Activated CD8-positive, alpha-beta T cell treated with anti-CD3 and anti-CD28 coated beads, Interleukin-2, amount 10 ng/mL, durations not matched to agents 7 days and 5 days (primary cell): ENCODE measurements around the gene CEMIP. TPM values are rescaled to one million over a fixed set of nuclear protein-coding genes. Genes with fewer than 3 reads are reported as not detected.

Experiments
- ATAC-seq: fragments of 150-1000 bp; cut with Tn5 transposase; one replicate; pipeline ENCODE4 v1.10.0; 2021; ENCODE audit warnings: moderate library complexity
- CTCF ChIA-PET: fragments of 350-600 bp; sonication (Branson Sonifier 250); formaldehyde crosslinking; loops from one replicate; lab custom pipeline; 2021; ENCODE audit warnings: antibody characterized with exemption; lab: Charles Lee
- POLR2A ChIA-PET: fragments of 350-600 bp; sonication (Branson Sonifier 250); formaldehyde crosslinking; loops from one replicate; lab custom pipeline; 2021; ENCODE audit warnings: antibody characterized with exemption; lab: Charles Lee
- DNase-seq: peaks from one replicate; pipeline ENCODE4 v3.0.0-alpha.2; 2020
- H3K27ac Mint-ChIP-seq: one replicate; pipeline ENCODE4 v1.8.0; 2021; ENCODE audit warnings: mild to moderate bottlenecking, mixed read lengths
- H3K27me3 Mint-ChIP-seq: one replicate; pipeline ENCODE4 v1.8.0; 2021; ENCODE audit warnings: low read depth, mixed read lengths
- H3K36me3 Mint-ChIP-seq: one replicate; pipeline ENCODE4 v1.8.0; 2021; ENCODE audit warnings: low read depth, mixed read lengths
- H3K4me1 Mint-ChIP-seq: one replicate; pipeline ENCODE4 v1.8.0; 2021; ENCODE audit warnings: low read depth, mixed read lengths
- H3K4me3 Mint-ChIP-seq: one replicate; pipeline ENCODE4 v1.8.0; 2021; ENCODE audit warnings: mild to moderate bottlenecking, mixed read lengths
- H3K9me3 Mint-ChIP-seq: one replicate; pipeline ENCODE4 v1.8.0; 2022; ENCODE audit warnings: mixed read lengths; ENCODE audit not compliant: insufficient read depth
- total RNA-seq, 2 experiments: library from RNA; stranded (reverse); gene quantifications; one replicate each; pipeline ENCODE4 v1.2.3, GENCODE V29; 2021

The CEMIP gene
- total RNA-seq, 2 experiments from 2014 or later: not detected

- no peaks in the 10 kb centered on the region for H3K36me3 Mint-ChIP-seq
- H3K27ac Mint-ChIP-seq: no peak overlapping the region
- no peak overlapping the region for H3K4me3 Mint-ChIP-seq
- peaks cover 10% of the 10 kb centered on the region for H3K27me3 Mint-ChIP-seq
- H3K4me1 Mint-ChIP-seq: no peaks in the 10 kb centered on the region
- ChIA-PET CTCF (interaction anchor here (1.4 kb wide), 1 partner anchor 9 kb away, joined by 3 read pairs; no protein-coding TSS in a partner anchor), POLR2A (no interaction called here)
- ATAC-seq (no peak), DNase-seq (no peak)
- H3K9me3 Mint-ChIP-seq: no peaks in the 10 kb centered on the region
Measured at GRCh38 chr15:80811781-80812315, 32.7 kb downstream of the CEMIP start.

GRCh38 chr15:80815106-80815505 lies 35.9 kb downstream of the CEMIP start:
- Mint-ChIP-seq H3K4me3 (no peak overlapping the region), H3K27me3 (peaks cover 10% of the 10 kb centered on the region), H3K9me3 (no peaks in the 10 kb centered on the region), H3K36me3 (no peaks in the 10 kb centered on the region), H3K4me1 (no peaks in the 10 kb centered on the region), H3K27ac (no peak overlapping the region)
- ATAC-seq (no peak), DNase-seq (no peak)
- CTCF ChIA-PET: no interaction called here
- POLR2A ChIA-PET: no interaction called here

- DNase-seq: no peak
- H3K4me1 Mint-ChIP-seq: no peaks in the 10 kb centered on the region
- no peak overlapping the region for H3K4me3 Mint-ChIP-seq
- no peak overlapping the region for H3K27ac Mint-ChIP-seq
- H3K36me3 Mint-ChIP-seq: no peaks in the 10 kb centered on the region
- no peaks in the 10 kb centered on the region for H3K9me3 Mint-ChIP-seq
- ChIA-PET CTCF (no interaction called here), POLR2A (no interaction called here)
- no peak for ATAC-seq
- H3K27me3 Mint-ChIP-seq: peaks cover 9% of the 10 kb centered on the region
Measured at GRCh38 chr15:80816049-80816653, 37.0 kb downstream of the CEMIP start.

DNA sequence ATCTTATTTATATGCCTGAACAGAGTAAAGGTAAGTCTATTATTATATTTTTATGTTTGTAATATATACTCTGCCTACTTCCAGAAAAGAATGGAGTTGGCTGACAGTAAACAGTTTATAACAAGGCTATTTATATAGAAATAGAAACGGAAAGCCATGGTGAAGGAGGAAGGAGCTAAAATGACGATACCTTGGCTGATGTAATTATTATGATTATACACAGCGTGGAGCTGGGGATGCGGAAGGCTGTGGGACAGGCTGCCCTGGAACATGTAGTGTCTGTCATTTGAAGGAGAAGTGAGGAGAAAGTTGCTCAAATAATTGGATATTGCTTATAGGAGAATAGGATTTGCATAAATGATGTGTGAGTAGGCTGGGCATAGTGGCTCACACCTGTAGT lies 37.8 kb downstream of the CEMIP start:
- ChIA-PET CTCF (no interaction called here), POLR2A (no interaction called here)
- no peaks in the 10 kb centered on the region for H3K36me3 Mint-ChIP-seq
- H3K9me3 Mint-ChIP-seq: no peaks in the 10 kb centered on the region
- ATAC-seq (no peak), DNase-seq (no peak)
- H3K4me1 Mint-ChIP-seq: no peaks in the 10 kb centered on the region
- no peak overlapping the region for H3K4me3 Mint-ChIP-seq
- no peak overlapping the region for H3K27ac Mint-ChIP-seq
- peaks cover 12% of the 10 kb centered on the region for H3K27me3 Mint-ChIP-seq

DNA sequence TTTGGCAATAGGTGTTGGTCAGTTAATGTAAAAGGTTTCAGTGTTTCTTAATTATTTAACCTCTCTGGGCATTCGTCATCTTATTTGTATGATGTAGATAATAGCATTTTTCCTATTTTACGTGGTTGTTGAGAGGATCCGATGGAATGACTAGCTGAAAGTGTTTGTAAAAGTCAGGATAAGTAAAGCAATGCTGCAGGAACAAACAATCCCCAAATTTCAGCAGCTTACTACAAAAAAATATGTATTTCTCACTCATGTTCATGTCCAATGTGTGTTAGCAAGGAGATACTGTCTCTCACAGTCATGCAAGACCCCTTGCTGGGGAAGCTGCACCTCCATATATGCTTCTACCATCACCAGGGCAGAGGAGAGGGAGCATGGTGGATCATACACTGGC lies 38.7 kb downstream of the CEMIP start:
- H3K4me1 Mint-ChIP-seq: no peaks in the 10 kb centered on the region
- ATAC-seq (no peak), DNase-seq (no peak)
- peaks cover 12% of the 10 kb centered on the region for H3K27me3 Mint-ChIP-seq
- ChIA-PET CTCF (no interaction called here), POLR2A (interaction anchor here (0.6 to 0.8 kb wide), 2 partner anchors 120 to 1453 kb away, joined by 3 read pairs; no protein-coding TSS in a partner anchor)
- no peak overlapping the region for H3K27ac Mint-ChIP-seq
- H3K9me3 Mint-ChIP-seq: no peaks in the 10 kb centered on the region
- H3K4me3 Mint-ChIP-seq: no peak overlapping the region
- H3K36me3 Mint-ChIP-seq: no peaks in the 10 kb centered on the region

DNA sequence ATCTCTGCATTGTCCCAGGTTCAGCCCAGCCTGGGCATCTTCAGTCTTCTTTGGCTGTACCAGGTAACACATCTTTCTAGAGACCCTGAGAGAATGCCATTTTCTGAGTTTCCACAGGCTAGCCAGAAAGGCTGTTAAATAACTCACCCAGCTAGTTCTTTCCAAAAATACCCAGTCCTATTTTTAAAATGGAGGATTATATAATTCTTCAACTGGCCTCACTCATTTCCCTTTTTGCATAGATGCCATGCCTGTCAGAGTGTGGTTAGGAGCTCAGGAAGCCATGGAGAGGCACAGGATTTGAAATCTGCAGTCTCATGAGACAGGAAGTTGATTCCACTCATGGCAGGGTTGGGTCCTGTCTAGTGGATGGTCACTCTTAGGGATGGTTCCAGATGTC lies 39.8 kb downstream of the CEMIP start:
- no peaks in the 10 kb centered on the region for H3K9me3 Mint-ChIP-seq
- H3K36me3 Mint-ChIP-seq: no peaks in the 10 kb centered on the region
- H3K27ac Mint-ChIP-seq: no peak overlapping the region
- ATAC-seq (no peak), DNase-seq (no peak)
- H3K4me3 Mint-ChIP-seq: no peak overlapping the region
- POLR2A ChIA-PET: no interaction called here
- CTCF ChIA-PET: interaction anchor here (1.0 kb wide), 1 partner anchor 18 kb away, joined by 3 read pairs; no protein-coding TSS in a partner anchor
- H3K4me1 Mint-ChIP-seq: no peaks in the 10 kb centered on the region
- peaks cover 10% of the 10 kb centered on the region for H3K27me3 Mint-ChIP-seq

DNA sequence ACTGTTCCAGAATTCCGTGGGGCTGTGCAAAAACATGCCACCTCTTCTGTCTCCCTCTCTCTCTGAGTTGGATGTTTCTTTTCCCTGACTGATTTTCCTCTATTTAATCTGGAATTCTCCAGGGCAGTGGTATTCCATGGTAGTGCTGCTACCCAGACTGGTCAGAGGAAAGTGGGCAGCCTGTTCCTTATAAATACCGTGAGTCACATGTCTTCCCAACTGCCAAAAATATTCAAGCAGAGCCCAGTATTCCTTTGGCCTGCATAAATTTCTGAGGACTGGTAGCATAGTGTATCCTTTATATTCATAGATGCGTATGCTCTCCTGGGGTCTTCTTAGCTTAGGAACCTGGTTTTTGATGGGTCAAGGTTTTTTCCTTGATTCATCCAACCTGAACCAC lies 40.9 kb downstream of the CEMIP start:
- POLR2A ChIA-PET: no interaction called here
- no peak for ATAC-seq
- H3K4me3 Mint-ChIP-seq: no peak overlapping the region

GRCh38 chr15:80822256-80822655 lies 43.1 kb downstream of the CEMIP start:
- H3K4me1 Mint-ChIP-seq: no peaks in the 10 kb centered on the region
- H3K27me3 Mint-ChIP-seq: peaks cover 9% of the 10 kb centered on the region
- no peak for ATAC-seq
- H3K4me3 Mint-ChIP-seq: no peak overlapping the region
- H3K27ac Mint-ChIP-seq: no peak overlapping the region
- POLR2A ChIA-PET: no interaction called here
- H3K9me3 Mint-ChIP-seq: no peaks in the 10 kb centered on the region
- H3K36me3 Mint-ChIP-seq: no peaks in the 10 kb centered on the region
- DNase-seq: no peak
- CTCF ChIA-PET: no interaction called here

More for the DNA sequence above, 40.9 kb downstream of the CEMIP start:
- Mint-ChIP-seq H3K9me3 (no peaks in the 10 kb centered on the region), H3K27ac (no peak overlapping the region), H3K27me3 (peaks cover 10% of the 10 kb centered on the region), H3K4me1 (no peaks in the 10 kb centered on the region), H3K36me3 (no peaks in the 10 kb centered on the region)
- CTCF ChIA-PET: no interaction called here
- no peak for DNase-seq

GRCh38 chr15:80822676-80823075 lies 43.5 kb downstream of the CEMIP start:
- DNase-seq (no peak), ATAC-seq (no peak)
- ChIA-PET POLR2A (no interaction called here), CTCF (no interaction called here)
- Mint-ChIP-seq H3K27me3 (peaks cover 9% of the 10 kb centered on the region), H3K4me1 (no peaks in the 10 kb centered on the region), H3K27ac (no peak overlapping the region), H3K36me3 (no peaks in the 10 kb centered on the region), H3K9me3 (no peaks in the 10 kb centered on the region), H3K4me3 (no peak overlapping the region)

DNA sequence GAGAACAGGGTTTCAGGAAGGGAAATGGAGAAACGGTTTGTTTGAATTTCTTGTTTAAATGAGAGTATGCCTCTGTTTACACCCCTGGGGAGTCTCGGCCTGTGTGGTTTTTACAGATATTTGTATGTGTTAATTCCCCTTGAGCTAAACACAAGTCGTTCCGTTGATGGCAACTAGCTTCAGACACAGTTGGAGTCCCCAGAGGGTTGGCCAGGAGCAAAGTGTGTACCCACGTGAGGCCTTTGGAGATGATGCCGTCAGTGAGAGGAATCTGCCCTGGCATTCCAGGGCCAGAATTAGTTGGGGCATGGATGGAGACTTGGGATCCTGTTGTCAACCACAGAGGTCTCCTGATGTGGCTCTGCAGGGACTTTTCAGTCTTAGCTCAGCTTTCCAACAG lies 44.0 kb downstream of the CEMIP start:
- Mint-ChIP-seq H3K27me3 (peaks cover 9% of the 10 kb centered on the region), H3K9me3 (no peaks in the 10 kb centered on the region), H3K27ac (no peak overlapping the region), H3K4me1 (no peaks in the 10 kb centered on the region), H3K4me3 (no peak overlapping the region), H3K36me3 (no peaks in the 10 kb centered on the region)
- CTCF ChIA-PET: no interaction called here
- POLR2A ChIA-PET: no interaction called here
- DNase-seq (no peak), ATAC-seq (no peak)

GRCh38 chr15:80823995-80824394 lies 44.8 kb downstream of the CEMIP start:
- Mint-ChIP-seq H3K4me1 (no peaks in the 10 kb centered on the region), H3K4me3 (no peak overlapping the region), H3K9me3 (no peaks in the 10 kb centered on the region), H3K36me3 (no peaks in the 10 kb centered on the region), H3K27me3 (peaks cover 9% of the 10 kb centered on the region), H3K27ac (no peak overlapping the region)
- POLR2A ChIA-PET: no interaction called here
- no peak for DNase-seq
- no peak for ATAC-seq
- CTCF ChIA-PET: no interaction called here

GRCh38 chr15:80825361-80826030 lies 46.3 kb downstream of the CEMIP start:
- ATAC-seq: no peak
- CTCF ChIA-PET: no interaction called here
- Mint-ChIP-seq H3K27me3 (peaks cover 6% of the 10 kb centered on the region), H3K27ac (no peak overlapping the region), H3K36me3 (no peaks in the 10 kb centered on the region), H3K4me3 (no peak overlapping the region), H3K9me3 (no peaks in the 10 kb centered on the region), H3K4me1 (no peaks in the 10 kb centered on the region)
- no peak for DNase-seq
- POLR2A ChIA-PET: no interaction called here
